HepG2 (cell line): ENCODE results near the gene ZNF524. TPM values are rescaled to one million over a fixed set of nuclear protein-coding genes. Genes with fewer than 3 reads are reported as not detected.

ENCODE experiments used
- ATAC-seq: fragments of 200-7000 bp; cut with Tn5 transposase; 3 replicates; pipeline ENCODE4 v1.9.1; 2020; ENCODE audit warnings: mild to moderate bottlenecking, moderate library complexity
- BruUV-seq: library from RNA; stranded (reverse); fragments of 400-500 nt; replicated peaks from 2 replicates; lab custom pipeline; 2021; lab: Mats Ljungman, UMichigan
- CTCF ChIA-PET: fragments of 300-600 bp; formaldehyde crosslinking; extraction: SDS; loops from one replicate; lab custom pipeline; 2021; ENCODE audit warnings: low total read pairs, inconsistent platforms, low intra/inter-chr PET ratio; lab: Yijun Ruan, JAX
- POLR2A ChIA-PET: fragments of 350-600 bp; sonication (Branson Sonifier 250); formaldehyde crosslinking; loops from one replicate; lab custom pipeline; 2020; ENCODE audit warnings: antibody characterized with exemption, inconsistent platforms; lab: Yijun Ruan, JAX
- DNase-seq: peaks from one replicate; pipeline ENCODE4 v3.0.0-alpha.2; 2015; ENCODE audit warnings: low spot score
- FAIRE-seq: peaks from 3 replicates; lab custom pipeline; 2011; peaks lifted over from hg19 to GRCh38; lab: Jason Lieb, UNC
- H2AFZ ChIP-seq: one replicate; pipeline ENCODE4 v1.6.1; 2011; ENCODE audit warnings: low read length, inconsistent platforms
- H3K27ac ChIP-seq: fragments of 300-600 bp; 3 replicates; pipeline ENCODE4 v1.8.0; 2011; ENCODE audit warnings: mixed run types, mild to moderate bottlenecking, mixed read lengths, low read length, inconsistent platforms; ENCODE audit not compliant: insufficient read depth; ENCODE audit errors: extremely low read length
- H3K27me3 ChIP-seq, 2 experiments: fragments of 200-600 bp in 1 of 2; 2 replicates in 1 of 2; 3 replicates in 1 of 2; pipeline versions ENCODE4 v1.6.0 to v1.8.0; 2011; ENCODE audit warnings: low read length in 2 of 2, mild to moderate bottlenecking in 2 of 2, moderate library complexity in 2 of 2, inconsistent platforms in 1 of 2; ENCODE audit not compliant: insufficient read depth in 2 of 2, control insufficient read depth in 1 of 2
- H3K36me3 ChIP-seq, 2 experiments: fragments of 200-600 bp in 1 of 2; replicated peaks in 1 of 2; 2 replicates in 1 of 2; 3 replicates in 1 of 2; pipeline versions ENCODE4 v1.5.1 to v1.8.0; 2011; ENCODE audit warnings: low read length in 2 of 2, inconsistent platforms in 1 of 2; ENCODE audit not compliant: insufficient read depth in 2 of 2, control insufficient read depth in 1 of 2
- H3K4me1 ChIP-seq: 2 replicates; pipeline ENCODE4 v1.5.1; 2012; ENCODE audit warnings: low read length, inconsistent platforms; ENCODE audit not compliant: insufficient read depth
- H3K4me2 ChIP-seq: 2 replicates; pipeline ENCODE4 v1.6.0; 2011; ENCODE audit warnings: low read depth, low read length, inconsistent platforms
- H3K4me3 ChIP-seq, 3 experiments: fragments of 200-600 bp in 1 of 3; sonication (generic), shearing (Covaris generic) in 1 of 3; replicated peaks in 1 of 3; 2 replicates each; pipeline ENCODE4 v1.5.1; 2011 to 2016; ENCODE audit warnings: low read length in 3 of 3, inconsistent platforms in 2 of 3, low read depth in 2 of 3, mild to moderate bottlenecking in 2 of 3, control low read depth in 1 of 3, mixed read lengths in 1 of 3; ENCODE audit not compliant: insufficient read depth in 1 of 3
- H3K79me2 ChIP-seq: one replicate; pipeline ENCODE4 v1.6.1; 2011; ENCODE audit warnings: low read length, inconsistent platforms; ENCODE audit not compliant: insufficient read depth
- H3K9ac ChIP-seq: 2 replicates; pipeline ENCODE4 v1.6.0; 2011; ENCODE audit warnings: mild to moderate bottlenecking, low read depth, low read length, inconsistent platforms; ENCODE audit not compliant: insufficient read depth
- H3K9me3 ChIP-seq: 2 replicates; pipeline ENCODE4 v1.5.1; 2012; ENCODE audit warnings: mild to moderate bottlenecking, low read length
- H4K20me1 ChIP-seq: 2 replicates; pipeline ENCODE4 v1.6.0; 2011; ENCODE audit warnings: inconsistent platforms, mild to moderate bottlenecking, low read length, moderate library complexity; ENCODE audit not compliant: insufficient read depth
- AKAP8 ChIP-seq: sonication (generic); formaldehyde crosslinking; IDR thresholded peaks from 2 replicates; pipeline ENCODE4 v1.5.1; 2020; ENCODE audit warnings: mild to moderate bottlenecking, missing genetic modification reagents
- KAT7 ChIP-seq: IDR thresholded peaks from 2 replicates; pipeline ENCODE4 v1.6.1; 2018; ENCODE audit warnings: borderline replicate concordance, missing compliant biosample characterization
- NFKB2 ChIP-seq: sonication (generic); formaldehyde crosslinking; IDR thresholded peaks from 2 replicates; pipeline ENCODE4 v1.4.0; 2020; ENCODE audit warnings: missing genetic modification reagents, borderline replicate concordance
- POLR2A ChIP-seq, 2 experiments: IDR thresholded peaks; 2 replicates each; pipeline ENCODE4 v1.6.1; 2011; ENCODE audit warnings: low read depth in 2 of 2, low read length in 2 of 2, mild to moderate bottlenecking in 1 of 2, moderate library complexity in 1 of 2; ENCODE audit not compliant: insufficient read depth in 1 of 2
- SAP130 ChIP-seq: IDR thresholded peaks from 2 replicates; pipeline ENCODE4 v1.6.1; 2016; ENCODE audit warnings: low read depth
- ZNF263 ChIP-seq: sonication (generic); formaldehyde crosslinking; IDR thresholded peaks from 2 replicates; pipeline ENCODE4 v1.4.0; 2020; ENCODE audit warnings: missing genetic modification reagents
- ZNF317 ChIP-seq: sonication (generic); formaldehyde crosslinking; IDR thresholded peaks from 2 replicates; pipeline ENCODE4 v1.5.0; 2020; ENCODE audit warnings: mild to moderate bottlenecking, missing genetic modification reagents
- ZNF354B ChIP-seq: sonication (generic); formaldehyde crosslinking; IDR thresholded peaks from 2 replicates; pipeline ENCODE4 v1.8.0; 2022; ENCODE audit warnings: mild to moderate bottlenecking, missing genetic modification reagents
- ZNF747 ChIP-seq: sonication (generic); formaldehyde crosslinking; IDR thresholded peaks from 2 replicates; pipeline ENCODE4 v1.8.1; 2023; ENCODE audit warnings: missing genetic modification reagents, mild to moderate bottlenecking, borderline replicate concordance
- ZNF883 ChIP-seq: sonication (generic); formaldehyde crosslinking; IDR thresholded peaks from 2 replicates; pipeline ENCODE4 v1.5.1; 2020; ENCODE audit warnings: mild to moderate bottlenecking, missing genetic modification reagents; ENCODE audit errors: not compliant biosample characterization
- WGBS: methylation state at CpG from one replicate; pipeline ENCODE4 v1.1.6; 2017; ENCODE audit warnings: low lambda C conversion rate; 5-methylcytosine and 5-hydroxymethylcytosine counted together
- in situ Hi-C: cut with HindIII; loops from 2 replicates; pipeline ENCODE4 v1.10.0; 2017; ENCODE audit warnings: low pct_unique_long_range_greater_than_20kb; ENCODE audit not compliant: extremely low pct_ligation_motif_present
- intact Hi-C: fragments of 100-400 bp; cut with micrococcal nuclease; formaldehyde crosslinking; loops from one replicate; pipeline ENCODE4 v1.10.0; 2022; ENCODE audit not compliant: unreplicated experiment
- polyA plus RNA-seq, 8 experiments: library from polyadenylated mRNA; depleted of rRNA in 3 of 8; stranded (reverse) in 7 of 8; unstranded in 1 of 8; fragments of >200 nt; fragmentation: Illumina TruSeq in 4 of 8; extraction: Trizol in 4 of 8; gene quantifications; 2 replicates each; pipeline versions ENCODE4 v1.2.1 to v1.2.3, GENCODE V29; 2011 to 2016; ENCODE audit warnings: low read depth in 4 of 8, missing spikeins in 1 of 8, mixed read lengths in 1 of 8; ENCODE audit not compliant: insufficient read depth in 1 of 8
- total RNA-seq, 5 experiments: library from RNA; depleted of rRNA; stranded (reverse); fragments of >200 nt; fragmentation: Illumina TruSeq; extraction: Trizol; gene quantifications; 2 replicates each; pipeline ENCODE4 v1.2.3, GENCODE V29; 2016; ENCODE audit warnings: low read depth in 1 of 5

Gene ZNF524
- total and polyA plus RNA-seq, 2 of the 13 experiments (the other 11 are each of a cell fraction or from before 2014, with no cell fraction given) = 3.2 to 4.6 TPM

DNA sequence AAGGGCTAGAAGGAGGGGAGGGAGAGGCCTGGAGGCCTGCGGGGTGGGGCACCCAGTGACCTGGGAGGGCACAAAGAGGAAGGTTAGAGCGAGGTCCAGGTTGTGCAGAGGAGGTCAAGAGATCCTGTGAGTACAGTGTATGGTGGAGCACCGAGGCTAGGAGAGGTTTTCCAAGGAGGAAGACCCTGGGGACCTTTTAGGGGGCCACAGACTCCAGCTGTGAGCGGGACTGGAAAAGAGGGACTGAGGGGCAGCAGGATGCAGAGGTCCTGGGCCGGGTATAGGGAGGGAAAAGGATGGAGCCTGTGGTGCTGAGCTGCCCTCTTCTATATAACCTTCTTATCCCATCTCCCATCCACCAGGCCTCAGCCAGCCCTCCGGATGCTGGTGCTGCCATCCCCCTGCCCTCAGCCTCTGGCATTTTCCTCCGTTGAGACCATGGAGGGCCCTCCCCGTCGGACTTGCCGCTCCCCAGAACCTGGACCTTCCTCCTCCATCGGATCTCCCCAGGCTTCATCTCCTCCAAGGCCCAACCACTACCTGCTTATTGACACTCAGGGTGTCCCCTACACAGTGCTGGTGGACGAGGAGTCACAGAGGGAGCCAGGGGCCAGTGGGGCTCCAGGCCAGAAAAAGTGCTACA, 44.2 kb downstream of the ZNF524 start:
- in situ Hi-C loops (no loop called here), intact Hi-C loops (no loop called here)
- WGBS = 35% methylated on average over 12 of the region's 12 CpGs
- Histone ChIP-seq H3K4me1 (peaks cover 61% of the 10 kb centered on the region), H3K79me2 (peaks cover 41% of the 10 kb centered on the region), H4K20me1 (no peaks in the 10 kb centered on the region), H3K27ac (peak overlapping the region; percentile 79), H2AFZ (no peak overlapping the region), H3K36me3 (peaks cover 0 to 10% of the 10 kb centered on the region in 2 experiments; a peak in 2 of 5 replicates), H3K4me2 (peak overlapping the region; percentile 84), H3K9ac (peak overlapping the region; percentile 84), H3K27me3 (no peaks in the 10 kb centered on the region; a peak in 1 of 5 replicates), H3K4me3 (peak overlapping the region; percentile 92 to 96 (median 92)), H3K9me3 (no peaks in the 10 kb centered on the region)
- POLR2A ChIA-PET = interaction anchor here (2.4 kb wide), 1 partner anchor 10 kb away, joined by 10 read pairs; the partner anchor contains the start of gene U2AF2
- CTCF ChIA-PET = interaction anchor here (1.1 kb wide), 1 partner anchor 9 kb away, joined by 3 read pairs; no protein-coding TSS in a partner anchor
- no peak for DNase-seq
- FAIRE-seq = no peak
- TF ChIP-seq ZNF354B = no peak
- peak; percentile 49; the same call in 1 of the 2 replicates for TF ChIP-seq ZNF263 (CRISPR knock-in tag)
- 0 out of 2 replicates have a peak, but pooled peaks have one; percentile 31 for TF ChIP-seq ZNF317 (CRISPR knock-in tag)
- TF ChIP-seq NFKB2 = peak; percentile 46; the same call in 1 of the 2 replicates
- 0 out of 2 replicates have a peak, but pooled peaks have one; percentile 20 for TF ChIP-seq AKAP8 (CRISPR knock-in tag)
- 0 out of 4 replicates have a peak, but pooled peaks of 1 of the 2 experiments have one; percentile 20 for TF ChIP-seq POLR2A (IDR thresholded peaks at IDR 0.05; ENCODE audit: insufficient read depth in 1 of 2, low read depth in 2 of 2, low read length in 2 of 2)
- TF ChIP-seq KAT7 (CRISPR knock-in tag) = no peak
- no peak for TF ChIP-seq ZNF883 (CRISPR knock-in tag)
- peak; percentile 12; the same call in 1 of the 2 replicates for TF ChIP-seq SAP130 (CRISPR knock-in tag)
- TF ChIP-seq ZNF747 (CRISPR knock-in tag) = no peak
- no peak for ATAC-seq
- no TSS peak for BruUV-seq
